HepG2 (cell line): ENCODE measurements around the gene SH2D6. TPM values are rescaled to one million over a fixed set of nuclear protein-coding genes. Genes with fewer than 3 reads are reported as not detected.

Source experiments
- ARNT ChIP-seq: fragments of 450-650 bp; IDR thresholded peaks from 2 replicates; pipeline ENCODE4 v1.6.1; 2017
- ARNTL ChIP-seq: sonication (generic); formaldehyde crosslinking; IDR thresholded peaks from 2 replicates; pipeline ENCODE4 v1.4.0; 2020; ENCODE audit warnings: mild to moderate bottlenecking, missing genetic modification reagents
- ATF1 ChIP-seq: IDR thresholded peaks from 2 replicates; pipeline ENCODE4 v1.6.1; 2016; ENCODE audit warnings: mild to moderate bottlenecking, control low read depth
- CCDC6 ChIP-seq: sonication (generic); formaldehyde crosslinking; IDR thresholded peaks from 2 replicates; pipeline ENCODE4 v1.8.1; 2022; ENCODE audit warnings: mild to moderate bottlenecking, missing genetic modification reagents, moderate library complexity
- DMAP1 ChIP-seq: IDR thresholded peaks from 2 replicates; pipeline ENCODE4 v1.6.1; 2016
- DNMT3B ChIP-seq: conservative IDR thresholded peaks from 2 replicates; pipeline ENCODE4 v1.6.1; 2016; ENCODE audit warnings: missing biosample characterization, control low read depth
- FOXJ3 ChIP-seq: sonication (generic); formaldehyde crosslinking; IDR thresholded peaks from 2 replicates; pipeline ENCODE4 v1.4.0; 2020; ENCODE audit warnings: missing genetic modification reagents, mild to moderate bottlenecking, borderline replicate concordance
- GMEB1 ChIP-seq: sonication (generic); formaldehyde crosslinking; IDR thresholded peaks from 2 replicates; pipeline ENCODE4 v1.5.1; 2020; ENCODE audit warnings: missing genetic modification reagents, mild to moderate bottlenecking, borderline replicate concordance
- HNF1A ChIP-seq, 2 experiments: sonication (generic) in 1 of 2; formaldehyde crosslinking in 1 of 2; IDR thresholded peaks; 2 replicates each; pipeline versions ENCODE4 v1.4.0 to v1.6.1; 2016 to 2020; ENCODE audit warnings: borderline replicate concordance in 1 of 2, low read depth in 1 of 2, mild to moderate bottlenecking in 1 of 2, missing genetic modification reagents in 1 of 2
- MIER2 ChIP-seq: IDR thresholded peaks from 2 replicates; pipeline ENCODE4 v1.6.1; 2016; ENCODE audit warnings: missing biosample characterization, missing genetic modification reagents
- NBN ChIP-seq: fragments of 450-650 bp; conservative IDR thresholded peaks from 2 replicates; pipeline ENCODE4 v1.6.1; 2017
- NFATC3 ChIP-seq: sonication (generic); formaldehyde crosslinking; IDR thresholded peaks from 2 replicates; pipeline ENCODE4 v1.5.1; 2020; ENCODE audit warnings: mild to moderate bottlenecking, missing genetic modification reagents
- NFE2 ChIP-seq: sonication (generic); formaldehyde crosslinking; IDR thresholded peaks from 2 replicates; pipeline ENCODE4 v1.4.0; 2020; ENCODE audit warnings: missing genetic modification reagents
- RORA ChIP-seq: sonication (generic); formaldehyde crosslinking; IDR thresholded peaks from 2 replicates; pipeline ENCODE4 v1.5.0; 2020; ENCODE audit warnings: mild to moderate bottlenecking, missing genetic modification reagents, moderate library complexity
- ZBTB21 ChIP-seq: sonication (generic); formaldehyde crosslinking; IDR thresholded peaks from 2 replicates; pipeline ENCODE4 v1.4.0; 2020; ENCODE audit warnings: missing genetic modification reagents
- ZNF180 ChIP-seq: sonication (generic); formaldehyde crosslinking; IDR thresholded peaks from 2 replicates; pipeline ENCODE4 v1.4.0; 2020; ENCODE audit warnings: low read depth, missing genetic modification reagents, borderline replicate concordance
- ZNF20 ChIP-seq: sonication (generic); formaldehyde crosslinking; IDR thresholded peaks from 2 replicates; pipeline ENCODE4 v1.4.0; 2020; ENCODE audit warnings: mild to moderate bottlenecking, moderate library complexity, missing genetic modification reagents
- ZNF232 ChIP-seq: sonication (generic); formaldehyde crosslinking; IDR thresholded peaks from 2 replicates; pipeline ENCODE4 v1.4.0; 2020; ENCODE audit warnings: missing genetic modification reagents, borderline replicate concordance
- ZNF264 ChIP-seq: sonication (generic); formaldehyde crosslinking; IDR thresholded peaks from 2 replicates; pipeline ENCODE4 v1.4.0; 2020; ENCODE audit warnings: missing genetic modification reagents
- ZNF337 ChIP-seq: sonication (generic); formaldehyde crosslinking; IDR thresholded peaks from 2 replicates; pipeline ENCODE4 v1.5.1; 2020; ENCODE audit warnings: missing genetic modification reagents, low read depth, mild to moderate bottlenecking, borderline replicate concordance
- ZNF362 ChIP-seq: sonication (generic); formaldehyde crosslinking; IDR thresholded peaks from 2 replicates; pipeline ENCODE4 v1.4.0; 2020; ENCODE audit warnings: missing genetic modification reagents, mild to moderate bottlenecking, borderline replicate concordance
- ZNF557 ChIP-seq: sonication (generic); formaldehyde crosslinking; IDR thresholded peaks from 2 replicates; pipeline ENCODE4 v1.4.0; 2020; ENCODE audit warnings: missing genetic modification reagents
- ZNF777 ChIP-seq: sonication (generic); formaldehyde crosslinking; IDR thresholded peaks from 2 replicates; pipeline ENCODE4 v1.4.0; 2020; ENCODE audit warnings: missing genetic modification reagents
- ZNF878 ChIP-seq: sonication (generic); formaldehyde crosslinking; IDR thresholded peaks from 2 replicates; pipeline ENCODE4 v1.8.1; 2023; ENCODE audit warnings: mild to moderate bottlenecking, missing genetic modification reagents, moderate library complexity
- ZSCAN25 ChIP-seq: sonication (generic); formaldehyde crosslinking; IDR thresholded peaks from 2 replicates; pipeline ENCODE4 v1.8.0; 2022; ENCODE audit warnings: mild to moderate bottlenecking, missing genetic modification reagents
- ZSCAN29 ChIP-seq: sonication (generic); formaldehyde crosslinking; conservative IDR thresholded peaks from 2 replicates; pipeline ENCODE4 v1.4.0; 2020; ENCODE audit warnings: mild to moderate bottlenecking, missing genetic modification reagents
- polyA plus RNA-seq, 8 experiments: library from polyadenylated mRNA; depleted of rRNA in 3 of 8; stranded (reverse) in 7 of 8; unstranded in 1 of 8; fragments of >200 nt; fragmentation: Illumina TruSeq in 4 of 8; extraction: Trizol in 4 of 8; gene quantifications; 2 replicates each; pipeline versions ENCODE4 v1.2.1 to v1.2.3, GENCODE V29; 2011 to 2016; ENCODE audit warnings: low read depth in 4 of 8, missing spikeins in 1 of 8, mixed read lengths in 1 of 8; ENCODE audit not compliant: insufficient read depth in 1 of 8
- total RNA-seq, 5 experiments: library from RNA; depleted of rRNA; stranded (reverse); fragments of >200 nt; fragmentation: Illumina TruSeq; extraction: Trizol; gene quantifications; 2 replicates each; pipeline ENCODE4 v1.2.3, GENCODE V29; 2016; ENCODE audit warnings: low read depth in 1 of 5

The SH2D6 gene
- total and polyA plus RNA-seq, 2 of the 13 experiments (the other 11 are each of a cell fraction or from before 2014, with no cell fraction given): 0.11 to 0.26 TPM

GRCh38 chr2:85468096-85468703 lies 49.7 kb downstream of the SH2D6 start (continued):
- TF ChIP-seq ZBTB21 (no peak), ZNF20 (CRISPR knock-in tag) (no peak), FOXJ3 (0 out of 2 replicates have a peak, but pooled peaks have one; percentile 6), GMEB1 (no peak), ZNF232 (CRISPR knock-in tag) (0 out of 2 replicates have a peak, but pooled peaks have one; percentile 47), CCDC6 (CRISPR knock-in tag) (no peak), RORA (CRISPR knock-in tag) (no peak), ZNF264 (CRISPR knock-in tag) (no peak), ARNTL (no peak), HNF1A (IDR thresholded peaks at IDR 0.05; ENCODE audit: low read depth) (peak; percentile 89), HNF1A (CRISPR knock-in tag; IDR thresholded peaks at IDR 0.05; ENCODE audit: borderline replicate concordance) (no peak), ZSCAN25 (0 out of 2 replicates have a peak, but pooled peaks have one; percentile 0), ZSCAN29 (CRISPR knock-in tag) (0 out of 2 replicates have a peak, but pooled peaks have one; percentile 6), NFE2 (CRISPR knock-in tag) (no peak), ZNF362 (CRISPR knock-in tag) (peak; percentile 37; the same call in 1 of the 2 replicates), NBN (no peak), NFATC3 (CRISPR knock-in tag) (0 out of 2 replicates have a peak, but pooled peaks have one; percentile 53), ZNF878 (CRISPR knock-in tag) (0 out of 2 replicates have a peak, but pooled peaks have one; percentile 7), ARNT (no peak), DNMT3B (CRISPR knock-in tag) (no peak), ATF1 (CRISPR knock-in tag) (no peak), ZNF337 (CRISPR knock-in tag) (peak; percentile 50; the same call in 1 of the 2 replicates), ZNF777 (0 out of 2 replicates have a peak, but pooled peaks have one; percentile 14), ZNF180 (CRISPR knock-in tag) (no peak), MIER2 (CRISPR knock-in tag) (no peak), ZNF557 (CRISPR knock-in tag) (no peak), DMAP1 (CRISPR knock-in tag) (no peak)
